GM19043 (cell line): Measurements from ENCODE around the gene FXYD6.

Source experiments
- ATAC-seq: cut with Tn5 transposase; IDR thresholded peaks from one replicate; pipeline ENCODE4 v1.9.1; 2021; ENCODE audit warnings: low read depth; ENCODE audit not compliant: unreplicated experiment

Gene FXYD6

DNA sequence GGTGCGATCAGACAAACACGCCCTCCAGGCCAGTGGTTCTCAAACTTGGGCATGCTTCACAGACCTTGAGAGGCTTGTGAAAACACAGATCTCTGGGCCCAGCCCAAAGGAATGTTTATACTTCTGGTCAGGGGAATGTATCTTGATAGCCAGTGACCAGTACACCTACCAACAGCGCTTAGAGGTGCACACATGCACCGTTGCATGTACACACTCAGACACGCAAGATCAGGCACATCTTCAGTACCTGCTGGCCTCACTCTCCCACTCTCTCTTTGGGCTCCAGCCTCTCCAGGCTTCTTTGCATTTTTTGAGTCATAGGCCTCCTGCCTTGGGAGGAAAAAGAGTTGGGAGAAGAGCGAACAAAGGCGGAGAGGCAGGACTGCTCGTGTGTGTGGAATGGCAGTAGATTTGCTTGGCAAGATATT lies 11.7 kb upstream of the FXYD6 start:
- no peak for ATAC-seq

- no peak for ATAC-seq
Measured at GRCh38 chr11:117887431-117888138, 11.1 kb upstream of the FXYD6 start.

- ATAC-seq: no peak
Measured at GRCh38 chr11:117885777-117886176, 9.3 kb upstream of the FXYD6 start.

DNA sequence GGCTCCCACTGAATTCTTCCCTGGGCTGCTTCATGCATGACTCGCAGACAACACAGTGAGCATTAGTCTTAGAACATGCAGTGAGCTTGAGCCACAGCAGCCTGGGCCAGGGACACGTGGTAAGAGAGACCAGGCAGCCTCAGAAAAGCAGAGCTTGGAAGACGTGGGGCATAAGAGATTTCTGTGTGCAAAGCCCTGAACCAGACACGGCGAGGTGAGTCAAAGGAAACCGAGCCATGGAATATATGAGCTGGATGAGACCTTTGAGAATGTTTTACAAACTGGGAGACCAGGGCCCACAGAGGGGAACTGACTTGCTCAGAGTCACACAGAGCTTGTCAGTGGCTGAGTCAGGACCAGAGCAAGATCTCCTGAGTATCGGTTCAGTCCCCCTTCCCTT lies 8.5 kb upstream of the FXYD6 start:
- ATAC-seq: no peak

DNA sequence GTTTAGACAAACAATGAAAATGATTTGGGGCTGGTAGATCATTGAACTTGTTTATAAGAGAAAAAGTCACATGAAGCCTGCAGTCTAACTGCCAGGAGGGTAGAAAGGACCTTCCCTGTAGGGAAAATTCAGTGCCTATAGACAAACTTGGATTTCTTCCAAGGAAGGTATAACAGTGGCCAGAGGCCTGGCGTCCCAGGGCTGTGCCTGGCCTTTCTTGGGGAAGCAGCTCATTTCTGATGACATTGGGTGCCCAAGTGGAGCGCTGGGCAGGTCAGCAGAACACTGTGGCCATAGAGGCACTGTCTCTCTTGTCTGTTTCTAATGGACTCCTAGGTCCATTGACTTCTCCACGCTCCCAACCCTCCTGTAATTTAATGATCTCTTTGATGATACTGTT lies 6.6 kb upstream of the FXYD6 start:
- no peak for ATAC-seq

DNA sequence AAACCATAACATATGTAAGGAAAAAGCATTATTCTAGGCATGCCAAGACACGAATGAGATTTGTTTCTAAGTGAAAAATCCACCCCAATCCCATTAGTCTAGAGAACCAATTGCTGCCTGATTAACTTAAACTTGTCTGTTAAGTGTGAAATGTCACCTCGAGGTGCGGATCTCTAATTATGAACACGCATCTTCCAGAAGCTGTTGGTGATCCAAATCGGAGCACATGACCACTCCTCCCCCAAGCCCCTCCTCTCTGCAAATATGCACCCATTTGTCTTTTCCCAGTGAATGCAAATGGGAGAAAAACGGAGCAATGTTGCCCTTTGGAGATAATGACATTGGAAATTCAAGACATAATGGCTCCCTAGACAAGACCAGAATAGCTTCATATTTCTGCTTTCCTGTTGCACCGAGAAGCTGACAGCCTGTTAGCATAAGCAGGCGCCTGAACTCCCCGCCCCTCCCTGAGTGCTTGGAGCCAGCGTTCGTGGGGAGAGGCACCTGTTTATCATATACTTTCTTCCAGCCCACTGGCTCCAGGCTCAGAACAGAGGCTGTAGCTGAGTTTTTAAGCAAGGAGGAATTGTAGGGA lies 6.0 kb upstream of the FXYD6 start:
- ATAC-seq: no peak

- ATAC-seq: no peak
Measured at GRCh38 chr11:117881217-117881616, 4.8 kb upstream of the FXYD6 start.

- ATAC-seq: no peak
Measured at GRCh38 chr11:117879516-117880480, 3.3 kb upstream of the FXYD6 start.

GRCh38 chr11:117878939-117879475 lies 2.5 kb upstream of the FXYD6 start:
- ATAC-seq: no peak

GRCh38 chr11:117878314-117878938 lies 2.0 kb upstream of the FXYD6 start:
- ATAC-seq: no peak

DNA sequence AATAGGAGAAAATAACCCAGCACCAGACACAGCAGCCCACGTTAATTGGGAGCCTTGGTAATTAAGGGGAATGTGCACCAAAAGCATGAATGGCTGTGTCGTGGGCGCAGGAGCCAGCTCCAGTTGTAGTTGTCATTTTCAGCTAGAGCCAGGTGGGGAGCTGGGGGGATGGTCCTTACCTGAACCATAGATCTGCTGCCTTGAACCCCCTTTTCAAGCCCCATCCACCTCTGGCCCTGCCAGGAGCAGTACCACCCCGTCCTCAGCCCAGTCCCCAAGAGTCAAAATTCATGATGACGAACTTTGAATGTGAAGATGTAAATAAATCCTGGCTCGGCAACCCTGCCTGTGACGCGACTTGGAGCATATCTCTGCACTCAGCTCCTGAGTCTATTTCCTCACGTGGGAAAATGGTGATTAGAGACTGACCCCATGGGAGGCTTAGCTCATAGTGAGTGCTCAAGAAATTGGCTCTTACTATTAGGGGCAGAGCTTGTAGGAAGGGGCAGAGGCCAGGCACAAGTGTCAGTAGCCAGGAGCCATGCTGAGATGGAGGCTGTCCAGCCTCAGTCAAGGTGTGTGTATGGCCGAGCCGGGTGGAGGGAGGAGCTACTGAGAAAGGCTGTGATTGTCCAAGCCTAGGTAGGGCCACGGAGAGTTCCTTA lies 794 bp upstream of the FXYD6 start:
- ATAC-seq: no peak

DNA sequence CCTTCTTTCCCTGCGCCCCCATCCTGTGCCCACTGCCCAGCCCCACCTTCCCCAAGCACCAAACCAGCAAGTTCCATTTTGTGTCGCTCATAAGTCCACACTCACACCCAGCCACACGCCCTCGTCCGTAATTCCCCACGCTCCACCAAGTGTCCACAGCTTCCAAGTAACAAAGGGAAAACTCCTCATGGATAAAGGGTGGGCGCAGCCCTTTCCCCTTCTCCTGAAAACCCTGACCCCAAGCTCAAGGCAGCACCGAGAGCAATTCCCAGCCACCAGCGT lies 458 bp downstream of the FXYD6 start:
- no peak for ATAC-seq

GRCh38 chr11:117875382-117876058 lies 938 bp downstream of the FXYD6 start:
- no peak for ATAC-seq

DNA sequence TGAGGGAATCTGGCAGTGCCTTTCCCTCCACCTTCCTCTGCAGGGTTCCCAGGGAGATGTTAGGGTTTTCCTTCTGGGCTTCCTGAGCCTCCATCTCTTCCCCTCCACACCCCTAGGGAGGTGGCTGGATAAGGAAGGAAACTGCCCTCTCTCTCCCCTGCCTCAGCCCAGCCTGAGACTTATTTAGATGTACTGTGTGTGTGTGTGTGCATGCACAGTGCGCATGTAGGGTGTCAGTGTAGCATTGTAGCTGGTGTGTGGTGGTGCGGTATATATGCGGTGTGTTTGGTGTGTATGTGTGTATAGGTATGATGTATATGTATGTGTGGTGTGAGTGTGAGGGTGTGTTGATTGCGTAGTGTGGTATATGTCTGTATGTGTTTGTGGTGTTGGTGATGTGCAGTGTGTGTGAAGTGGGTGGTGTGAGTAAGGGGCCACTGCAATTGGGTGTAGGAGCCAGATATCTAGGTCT lies 1.5 kb downstream of the FXYD6 start:
- no peak for ATAC-seq

DNA sequence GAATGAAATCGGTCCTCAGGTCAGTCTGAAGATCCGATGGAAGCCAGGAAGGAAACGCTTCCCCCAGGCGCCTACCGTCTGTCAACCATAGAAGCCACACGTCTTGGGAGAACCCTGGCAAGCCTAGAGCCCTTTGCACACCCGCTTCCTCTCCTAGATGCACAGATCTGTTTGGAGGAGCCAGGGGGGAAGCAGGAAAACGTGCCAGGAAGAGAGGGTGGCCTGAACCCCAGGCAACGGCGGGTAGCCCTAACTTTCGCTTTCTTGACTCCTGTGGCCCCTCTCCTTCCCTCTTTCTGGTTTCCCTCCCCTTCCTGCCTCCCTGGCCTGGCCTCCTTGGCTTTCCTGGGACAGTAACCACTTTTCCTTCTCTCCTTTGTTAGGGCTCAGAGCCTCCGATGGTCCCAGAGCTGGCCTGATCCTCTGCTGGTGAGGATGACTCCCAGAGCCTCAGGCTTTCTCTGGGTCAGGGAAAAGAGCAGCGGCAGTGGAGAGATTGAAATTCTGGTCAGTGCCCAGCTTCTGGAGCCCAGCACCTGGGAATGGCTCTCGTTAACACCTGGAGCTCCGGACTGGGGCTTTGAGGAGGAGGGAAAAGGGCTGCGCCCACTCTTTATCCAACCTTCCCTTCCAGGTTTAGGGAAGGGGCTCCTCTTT lies 2.1 kb downstream of the FXYD6 start:
- no peak for ATAC-seq

- no peak for ATAC-seq
Measured at GRCh38 chr11:117873828-117874125, 2.7 kb downstream of the FXYD6 start.

DNA sequence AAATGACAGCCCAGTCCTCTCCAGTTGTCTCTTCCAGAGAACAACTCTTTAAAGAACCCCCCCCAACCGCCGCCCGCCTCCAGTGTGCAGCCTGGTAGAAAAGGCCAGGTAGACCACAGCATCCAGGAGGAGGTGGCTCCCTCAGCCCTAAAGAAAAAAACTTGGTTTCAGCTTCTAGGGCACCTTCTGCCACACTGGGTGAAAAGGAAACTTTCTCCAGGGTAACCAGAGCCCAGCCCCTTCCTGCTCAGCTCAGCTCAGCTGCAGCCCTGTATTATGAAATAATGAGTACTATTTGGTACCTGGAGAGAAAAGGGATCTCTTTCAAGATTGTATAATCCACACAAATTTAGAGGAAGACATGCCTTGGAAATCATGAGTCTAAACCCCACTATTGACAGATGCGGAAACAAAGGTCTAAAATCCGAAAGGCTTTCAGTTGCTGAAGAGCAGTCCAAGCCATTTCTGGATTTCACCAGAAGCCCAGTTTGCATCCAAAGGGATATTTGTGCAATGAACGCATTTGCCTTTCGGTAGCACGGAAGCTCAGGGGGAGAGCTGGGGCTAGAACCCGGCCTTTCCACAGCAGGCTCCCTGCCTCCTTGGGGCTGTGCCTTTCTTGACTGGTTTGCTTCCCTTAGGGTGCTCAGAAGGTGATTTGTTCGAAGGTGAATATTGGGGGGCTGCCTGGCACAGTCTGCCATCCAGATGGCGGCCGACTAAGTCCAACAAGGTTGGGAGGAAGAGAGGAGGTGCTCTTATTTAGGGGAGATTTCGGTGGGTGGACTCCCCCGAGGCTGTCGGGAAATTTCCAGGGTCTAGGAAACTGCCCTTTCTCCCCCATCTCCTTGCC lies 3.3 kb downstream of the FXYD6 start:
- ATAC-seq: no peak

GRCh38 chr11:117872420-117872961 lies 4.0 kb downstream of the FXYD6 start:
- ATAC-seq: no peak
